Stimulated activated CD8-positive, alpha-beta memory T cell treated with anti-CD3 and anti-CD28 coated beads, Interleukin-15, amount 100 ng/mL, for 1 hour (primary cell): ENCODE results near the gene ACO1.

Source experiments
- DNase-seq: peaks from one replicate; pipeline ENCODE4 v3.0.0-alpha.2; 2020; ENCODE audit warnings: low read depth

Gene ACO1

DNA sequence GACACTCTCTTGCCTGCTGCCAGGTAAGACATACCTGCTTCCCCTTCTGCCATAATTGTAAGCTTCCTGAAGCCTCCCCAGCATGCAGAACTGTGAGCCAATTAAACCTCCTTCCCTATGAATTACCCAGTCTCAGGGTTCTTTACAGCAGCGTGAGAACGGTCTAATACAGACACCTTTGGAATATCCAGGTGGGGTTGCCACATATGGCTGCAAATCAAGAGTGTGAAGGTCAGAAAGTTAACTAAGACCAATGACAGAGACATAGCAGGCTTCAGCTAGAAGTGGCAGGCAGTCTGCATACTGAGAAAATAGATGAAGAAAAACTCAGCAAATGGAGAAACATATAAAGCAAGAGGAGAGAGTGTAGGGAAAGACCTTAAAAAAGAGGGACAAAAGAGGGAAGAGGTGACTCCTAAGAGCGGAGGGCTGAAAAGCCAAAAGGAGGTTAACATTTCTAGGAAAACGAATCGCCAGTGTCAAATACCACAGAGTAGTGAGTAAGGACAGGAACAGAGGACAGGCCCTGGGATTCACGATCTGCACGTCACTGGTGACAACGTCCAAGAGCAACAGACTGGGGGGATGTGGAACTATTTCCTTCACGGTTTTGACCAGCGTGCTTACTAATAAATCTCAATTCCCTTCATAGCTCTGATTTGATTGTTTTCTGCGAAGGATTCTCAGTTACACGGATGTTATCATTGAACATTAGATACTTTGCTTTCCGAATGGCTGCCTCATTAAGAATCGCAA is 1.7 kb upstream of the ACO1 start:
- DNase-seq, result no peak

DNA sequence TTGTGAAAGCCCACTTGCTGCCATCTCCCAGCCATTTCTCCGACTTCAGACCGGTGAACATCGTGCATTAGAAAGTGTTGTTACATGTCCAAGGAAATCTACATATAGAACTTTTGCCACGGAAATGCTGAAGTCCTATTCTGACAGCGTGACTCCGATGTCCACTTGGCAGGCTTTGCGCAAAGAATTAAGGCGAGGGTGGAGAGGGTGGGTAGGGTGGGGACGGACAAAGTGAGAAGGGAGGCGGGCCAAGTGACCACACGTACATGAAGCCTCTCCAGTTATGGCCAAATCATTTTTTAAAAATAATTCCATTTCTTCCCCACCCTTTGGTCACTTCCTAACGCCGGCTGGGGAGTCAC is 460 bp upstream of the ACO1 start:
- DNase-seq, result no peak

DNA sequence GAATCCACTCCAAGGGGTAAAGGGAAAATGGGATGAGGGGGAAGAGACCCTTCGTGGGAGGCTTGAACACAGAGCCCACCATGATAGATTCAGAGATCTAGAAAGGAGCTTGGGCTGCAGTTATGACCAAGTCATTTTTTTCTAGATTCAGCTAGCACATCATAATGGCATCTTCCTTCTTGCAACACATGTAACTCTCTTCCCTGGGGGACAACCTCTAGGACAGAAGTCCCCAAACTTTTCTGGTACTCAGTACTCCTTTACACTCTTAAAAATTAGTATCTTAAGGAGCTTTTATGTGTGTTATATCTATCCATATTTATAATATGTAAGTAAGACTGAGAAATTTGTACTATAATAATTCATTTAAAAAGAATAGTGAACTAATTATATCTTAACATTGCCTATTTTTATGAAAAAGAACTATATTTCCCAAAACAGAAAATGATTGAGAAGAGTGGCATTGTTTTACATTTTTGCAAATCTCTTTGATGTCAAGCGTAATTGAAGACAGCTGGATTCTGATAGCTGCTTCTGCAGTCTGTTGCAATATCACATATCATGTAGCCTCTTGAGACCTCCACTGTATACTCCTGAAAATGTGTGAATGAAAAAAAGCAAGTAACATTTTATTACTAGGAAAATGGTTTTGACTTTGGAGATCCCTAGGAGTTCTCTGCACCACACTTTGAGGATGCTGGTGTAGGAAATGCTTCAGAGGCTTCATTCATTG is 875 bp downstream of the ACO1 start:
- no peak for DNase-seq

DNA sequence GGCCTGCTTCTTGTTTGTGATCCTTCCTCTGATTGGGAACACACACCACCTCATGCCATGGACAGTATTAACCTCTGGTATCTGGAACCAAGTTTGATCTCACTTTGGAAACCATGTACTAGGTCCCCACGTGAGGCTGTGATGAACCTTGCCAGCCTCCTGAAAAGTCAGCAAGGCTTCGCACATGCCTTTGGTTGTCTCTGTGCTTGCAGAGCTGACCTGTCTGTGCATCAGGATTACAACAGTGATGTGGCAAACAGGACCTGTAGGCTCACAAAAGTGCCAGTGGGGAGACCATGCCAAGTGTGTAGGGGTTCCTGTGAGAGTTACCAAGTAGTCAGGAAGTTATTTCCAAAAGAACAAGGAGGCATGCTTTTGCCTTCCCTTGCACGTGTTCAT is 1.4 kb downstream of the ACO1 start:
- DNase-seq, result no peak

DNA sequence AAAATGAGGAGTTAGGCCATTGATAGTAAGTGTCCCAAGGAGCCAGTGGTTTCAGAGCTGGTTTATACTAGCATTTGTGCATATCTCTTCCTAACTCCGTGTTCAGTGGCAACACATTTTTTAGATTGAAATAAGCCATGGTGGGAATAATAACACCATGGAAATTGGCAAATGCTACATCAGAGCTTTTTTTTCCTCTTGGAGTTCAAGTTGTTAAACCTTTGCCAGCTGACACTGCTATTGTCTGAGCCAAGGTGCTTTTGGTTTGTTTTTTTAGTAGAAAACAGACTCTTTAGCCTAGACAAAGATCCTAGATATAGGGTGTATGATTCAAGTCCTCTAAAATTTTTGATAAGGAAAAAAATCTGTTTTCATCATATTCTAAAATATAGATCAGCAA is 2.8 kb downstream of the ACO1 start:
- no peak for DNase-seq

DNA sequence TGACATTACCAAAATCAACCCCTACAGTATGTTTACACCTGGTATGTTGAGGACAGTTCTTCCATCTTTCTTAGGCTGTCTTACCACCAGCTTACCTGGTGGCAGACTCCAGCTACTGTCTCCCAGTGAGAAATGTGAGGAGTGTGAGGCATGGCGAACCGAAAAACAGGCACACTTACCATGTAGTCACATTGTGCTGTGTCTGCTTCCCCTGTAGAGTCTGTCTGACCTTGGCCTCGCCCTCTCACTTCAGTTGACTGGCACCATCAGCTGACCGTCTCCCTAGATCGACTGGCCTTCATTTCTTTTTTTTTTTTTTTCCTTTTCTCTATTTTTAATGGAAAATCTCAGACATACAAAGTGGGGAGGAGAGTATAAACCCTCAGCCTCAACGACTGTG is 4.9 kb downstream of the ACO1 start:
- DNase-seq, result no peak

DNA sequence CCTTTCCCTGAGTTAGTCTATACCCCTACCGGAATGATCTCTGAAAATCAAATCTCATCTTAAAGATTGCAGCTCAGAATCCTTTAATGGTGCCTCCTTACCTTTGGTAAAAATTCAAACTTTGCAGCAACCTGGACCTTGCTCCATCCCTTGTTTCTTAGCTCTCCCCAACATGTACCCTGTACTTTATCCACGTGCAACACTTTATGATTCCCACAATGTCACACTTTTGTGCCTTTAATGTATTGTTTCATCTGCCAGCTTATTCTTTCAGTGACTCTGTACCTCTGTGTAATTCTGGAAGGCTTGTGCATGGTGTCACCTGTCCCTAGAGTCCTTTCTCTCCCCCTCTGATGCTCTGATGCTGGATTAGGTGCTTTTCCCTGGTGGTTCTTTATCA is 9.5 kb downstream of the ACO1 start:
- no peak for DNase-seq

DNA sequence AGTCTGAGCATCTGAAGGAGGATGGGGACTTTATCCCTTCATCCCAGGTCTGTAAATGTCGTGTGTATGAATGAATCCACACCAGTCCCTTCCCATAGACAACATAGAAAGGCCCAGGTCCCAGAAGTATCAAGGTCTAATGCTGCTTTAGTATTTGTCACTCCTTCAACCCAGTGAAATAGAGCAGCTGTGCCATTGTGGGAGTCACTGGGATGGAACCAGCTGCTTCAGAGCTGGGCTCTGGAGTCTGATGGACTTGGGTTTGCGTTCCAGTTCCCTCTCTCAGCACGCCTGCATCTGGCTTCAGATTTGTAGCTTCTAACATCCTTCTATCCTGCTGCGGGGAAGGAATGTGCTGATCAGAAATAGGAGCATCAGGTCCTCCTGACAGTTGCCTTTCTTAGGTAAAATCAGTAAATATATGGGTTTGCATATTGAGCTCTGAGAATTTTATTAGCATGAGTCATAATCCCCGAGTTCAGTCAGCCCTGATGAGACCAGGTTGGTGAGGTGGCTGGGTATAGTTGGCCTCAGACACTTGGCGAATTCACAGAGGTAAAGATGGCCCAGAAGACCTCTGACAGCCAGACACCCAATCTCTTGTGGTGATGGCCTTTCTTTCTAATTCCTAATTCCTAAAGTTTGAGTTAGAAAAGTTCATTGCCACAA is 10.1 kb downstream of the ACO1 start:
- no peak for DNase-seq

DNA sequence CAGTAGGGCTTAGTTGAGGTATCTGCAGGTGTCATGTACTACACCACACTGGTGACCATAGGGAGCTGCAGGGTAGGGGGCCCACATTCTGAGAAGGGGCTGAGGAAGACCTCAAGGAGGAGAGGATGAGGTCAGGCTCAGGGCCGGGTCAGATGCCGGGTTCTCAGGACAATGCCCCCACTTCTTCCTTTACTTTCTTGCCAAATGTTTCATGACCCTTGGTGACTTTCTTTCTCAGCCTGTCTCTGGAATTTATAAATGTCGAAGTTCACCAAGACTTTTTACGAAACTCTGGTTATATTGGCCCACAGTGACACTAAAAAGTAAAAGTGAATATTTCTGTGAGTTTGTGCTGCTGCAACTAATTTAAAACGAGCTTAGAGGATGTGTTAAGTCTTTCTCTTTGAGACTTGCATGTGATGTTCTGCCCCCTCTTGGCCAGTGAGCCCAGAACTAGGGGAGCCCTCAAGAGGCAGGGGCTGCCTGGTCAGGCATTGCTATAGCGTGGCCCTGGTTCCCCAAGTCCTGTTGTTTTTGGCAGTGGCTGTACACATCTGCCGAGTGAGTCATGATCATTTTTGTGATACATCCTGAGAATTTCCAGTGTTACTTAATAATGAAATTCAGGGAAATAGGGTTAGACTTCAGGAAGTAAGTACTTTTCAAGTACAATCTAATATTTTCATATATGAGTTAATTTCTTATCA is 11.2 kb downstream of the ACO1 start:
- no peak for DNase-seq

DNA sequence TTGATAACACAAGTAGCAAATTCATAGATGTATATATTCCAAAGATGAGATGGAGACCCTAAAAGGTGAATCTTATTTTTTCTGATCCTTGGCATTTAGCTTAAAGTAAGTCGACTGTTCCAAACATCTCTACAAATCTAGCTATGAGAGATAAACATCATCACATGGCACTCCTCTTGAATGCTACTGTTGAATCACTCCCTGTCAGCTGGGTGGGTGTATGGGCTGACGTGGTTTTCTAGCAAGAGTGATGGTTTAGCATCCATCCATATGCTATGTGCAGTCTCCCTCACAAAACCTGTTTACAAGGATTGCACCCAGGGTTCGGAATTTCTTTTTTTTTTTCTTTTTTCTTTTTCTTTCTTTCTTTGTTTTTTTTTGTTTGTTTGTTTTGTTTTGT is 13.8 kb downstream of the ACO1 start:
- no peak for DNase-seq

DNA sequence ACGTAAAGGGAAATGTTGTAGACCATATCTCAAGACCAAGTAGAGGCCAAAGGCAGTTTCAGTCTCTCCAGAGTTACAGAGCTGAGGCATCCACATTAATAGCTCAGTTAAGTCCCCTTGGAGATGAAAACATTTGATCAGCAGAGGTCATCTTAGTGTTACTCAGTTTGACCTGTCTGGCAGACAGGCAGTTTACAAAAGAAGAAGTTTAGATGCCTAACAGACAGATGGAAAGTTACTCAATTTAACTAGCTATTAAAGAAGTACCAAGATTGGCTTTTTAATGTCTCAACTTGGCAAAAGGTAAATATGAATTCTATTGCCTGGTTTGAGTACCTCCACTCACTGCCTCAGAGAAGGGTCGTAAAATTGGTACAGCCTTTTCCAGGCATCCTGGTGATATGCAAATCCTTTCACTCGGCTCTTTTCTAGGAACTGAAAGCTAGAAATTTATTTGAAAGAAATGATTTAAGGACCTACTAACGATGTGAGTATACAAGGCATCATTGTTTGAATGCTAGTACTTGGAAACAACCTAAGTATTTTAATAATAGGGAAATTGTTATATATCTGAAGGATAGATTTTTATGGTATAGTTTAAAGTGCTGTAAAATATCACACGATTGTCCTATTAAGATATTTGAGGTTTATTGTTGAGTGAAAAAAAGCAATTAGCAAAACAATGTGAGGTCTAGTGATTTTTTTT is 14.8 kb downstream of the ACO1 start:
- DNase-seq, result no peak

DNA sequence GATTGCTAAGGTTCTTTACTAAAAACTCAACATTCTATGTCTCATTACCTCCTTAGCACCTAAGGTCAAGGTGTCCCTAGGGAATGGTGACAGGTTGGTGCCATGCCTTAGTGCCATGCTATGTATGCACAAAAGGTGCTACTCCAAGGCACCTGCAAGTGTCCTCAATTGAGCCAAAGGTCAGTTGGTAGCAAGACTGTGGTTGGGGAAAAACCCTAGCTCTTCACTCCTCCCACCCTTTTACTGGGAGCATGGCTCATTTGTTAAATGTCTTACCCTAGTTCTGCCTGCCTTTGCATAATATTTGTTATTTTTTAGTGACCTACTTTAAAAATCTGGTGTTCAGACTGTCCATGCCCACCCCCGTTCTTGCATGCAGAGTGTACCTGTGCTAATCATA is 17.0 kb downstream of the ACO1 start:
- DNase-seq, result no peak

DNA sequence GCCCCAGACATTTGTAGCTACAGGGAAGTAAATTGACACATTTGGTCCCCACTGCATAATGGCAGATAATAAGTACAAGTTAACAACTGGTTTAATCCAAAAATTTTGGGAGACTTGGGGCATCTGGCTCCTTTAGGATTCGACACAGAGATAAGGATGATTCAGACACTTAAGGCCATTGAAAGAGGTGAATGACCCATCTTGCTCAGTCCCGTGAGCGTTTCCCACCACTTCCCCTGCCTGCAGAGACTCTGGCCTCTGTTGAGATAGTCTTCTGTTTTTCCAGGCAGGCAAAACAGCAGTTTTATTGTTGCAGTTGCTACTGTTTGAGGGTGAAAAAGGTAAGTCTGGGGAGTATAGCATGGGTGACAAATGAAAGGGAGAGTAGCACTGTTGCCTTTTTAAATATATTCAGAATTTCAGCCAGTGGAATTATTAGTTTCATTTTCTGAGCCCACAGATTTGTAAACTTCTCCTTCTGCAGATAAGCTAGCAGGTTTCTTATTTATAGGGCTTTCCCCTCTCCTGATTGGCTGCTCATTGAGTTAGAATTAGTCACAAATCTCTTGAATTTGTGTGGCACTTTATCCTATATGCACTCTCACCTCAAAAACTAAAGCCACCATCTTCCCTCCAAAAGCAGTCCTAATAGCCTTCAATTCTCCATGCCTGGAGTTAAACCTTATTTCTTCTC is 19.3 kb downstream of the ACO1 start:
- DNase-seq, result no peak

DNA sequence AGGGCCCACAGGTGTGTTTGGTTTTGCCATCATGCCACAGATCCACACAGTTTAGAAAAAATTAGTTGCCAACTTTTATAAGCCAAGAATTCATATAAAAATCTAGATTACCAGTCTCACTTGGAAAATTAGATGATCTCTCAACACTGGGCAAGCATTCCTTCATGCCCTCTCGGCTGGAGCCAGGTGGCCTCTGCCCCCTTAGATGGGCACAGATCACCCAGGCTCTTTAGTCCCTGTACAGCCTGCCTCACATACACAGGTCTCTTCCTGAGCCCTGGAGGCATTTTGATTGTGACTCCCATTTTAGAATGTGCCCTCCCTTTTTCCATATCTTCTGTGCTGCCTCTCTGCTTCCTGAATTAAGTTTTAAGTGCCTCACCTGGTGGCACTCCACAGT is 20.0 kb downstream of the ACO1 start:
- no peak for DNase-seq

DNA sequence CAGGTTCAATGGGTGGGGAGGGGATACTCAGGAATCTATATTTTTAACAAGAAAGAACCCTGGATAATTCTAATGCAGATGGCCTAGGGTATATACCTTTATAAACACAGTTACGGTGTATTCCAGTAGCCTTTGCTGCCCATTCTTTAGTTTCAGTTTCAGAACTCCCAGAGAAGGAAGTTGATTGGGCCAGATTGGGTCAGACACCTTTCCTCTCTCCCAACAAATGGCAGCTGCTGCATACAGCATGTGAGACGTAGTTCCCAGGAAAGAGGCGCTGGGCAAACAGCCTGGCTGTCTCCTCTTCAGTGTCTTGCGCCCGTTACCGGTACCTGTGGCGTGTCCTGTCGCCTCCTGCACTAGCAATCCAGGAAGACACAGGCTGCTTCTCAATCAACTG is 20.4 kb downstream of the ACO1 start:
- DNase-seq, result no peak

DNA sequence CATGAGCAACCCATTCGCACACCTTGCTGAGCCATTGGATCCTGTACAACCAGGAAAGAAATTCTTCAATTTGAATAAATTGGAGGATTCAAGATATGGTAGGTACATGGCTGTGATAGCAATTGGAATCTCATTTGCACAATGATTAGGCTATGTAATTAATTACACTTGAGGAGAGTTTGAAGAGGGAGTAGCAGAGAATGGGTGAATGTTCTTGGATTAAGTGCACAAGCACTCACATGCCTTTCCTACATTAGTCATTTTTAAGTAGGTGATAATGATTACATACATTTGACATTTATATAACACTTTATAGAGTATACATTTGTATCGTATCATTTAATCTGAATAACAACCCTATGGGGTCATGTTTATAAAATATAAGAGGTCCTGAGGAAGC is 21.1 kb downstream of the ACO1 start:
- DNase-seq, result no peak

DNA sequence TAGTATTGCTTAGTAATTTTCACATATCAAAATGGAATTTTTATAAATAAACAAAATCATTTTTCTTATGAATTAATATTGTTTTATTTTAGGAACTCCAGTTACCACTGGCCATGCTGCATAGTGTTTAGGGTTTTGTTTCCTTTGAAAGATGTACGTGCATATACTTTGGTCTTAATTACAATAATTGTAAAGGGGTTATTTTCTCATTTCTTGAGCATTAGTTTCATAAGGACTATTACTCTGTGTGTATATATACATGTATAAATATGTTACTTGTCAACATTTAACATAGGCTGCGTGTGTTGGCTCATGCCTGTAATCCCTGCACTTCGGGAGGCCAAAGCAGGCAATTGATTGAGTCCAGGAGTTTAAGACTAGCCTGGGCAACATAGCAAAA is 21.6 kb downstream of the ACO1 start:
- no peak for DNase-seq

DNA sequence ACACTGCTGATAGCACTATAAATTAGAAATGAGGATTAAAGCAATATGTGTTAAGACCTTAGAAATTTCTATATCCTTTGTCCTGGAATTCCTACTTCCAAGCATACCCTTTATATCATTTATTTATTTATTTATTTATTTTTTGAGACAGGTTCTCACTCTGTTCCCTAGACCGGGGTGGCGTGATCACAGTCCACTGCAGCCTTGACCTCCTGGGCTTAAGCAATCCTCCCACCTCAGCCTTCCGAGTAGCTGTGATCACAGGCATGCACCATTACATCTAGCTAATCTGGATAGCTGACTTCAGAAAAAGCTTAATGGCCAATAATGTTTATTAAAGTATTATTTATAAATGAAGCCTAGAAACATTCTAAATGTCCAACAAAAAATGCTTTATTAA is 27.3 kb downstream of the ACO1 start:
- no peak for DNase-seq

DNA sequence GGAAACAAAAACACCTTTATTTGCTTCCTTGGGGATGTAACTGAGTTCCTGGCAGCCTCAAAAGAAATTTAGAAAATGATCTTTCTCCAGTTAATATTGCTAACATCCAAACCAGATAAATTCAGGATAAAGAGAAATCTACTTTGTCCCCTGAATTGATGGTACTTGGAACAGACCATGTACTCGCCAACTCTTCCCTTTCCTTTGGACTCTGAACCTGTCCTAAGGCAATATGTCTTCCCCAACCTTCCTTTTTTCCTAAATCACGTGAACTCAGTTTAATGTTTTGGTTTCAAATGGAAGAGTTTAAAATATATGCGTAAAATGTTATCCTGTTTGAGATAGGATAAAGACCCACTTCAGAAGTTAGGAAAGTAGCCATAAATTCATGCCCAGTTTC is 28.0 kb downstream of the ACO1 start:
- no peak for DNase-seq

DNA sequence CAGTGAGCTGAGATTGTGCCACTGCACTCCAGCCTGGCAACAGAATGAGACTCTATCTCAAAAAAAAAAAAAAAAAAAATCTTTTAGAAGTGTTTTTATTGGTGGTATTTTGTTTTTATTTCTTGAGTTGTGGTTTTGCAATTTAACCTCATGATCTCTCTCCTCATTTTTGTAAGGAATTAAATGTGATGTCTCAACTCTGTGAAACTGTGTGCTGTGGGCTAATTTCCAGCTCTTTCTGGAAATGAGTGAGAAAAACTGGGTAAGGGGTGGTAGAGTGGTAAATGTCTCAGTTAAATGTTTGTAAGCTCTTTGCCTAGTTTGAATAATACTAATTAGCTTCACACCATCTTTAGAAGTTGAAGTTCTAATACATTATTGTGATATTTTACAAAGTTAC is 29.0 kb downstream of the ACO1 start:
- no peak for DNase-seq

DNA sequence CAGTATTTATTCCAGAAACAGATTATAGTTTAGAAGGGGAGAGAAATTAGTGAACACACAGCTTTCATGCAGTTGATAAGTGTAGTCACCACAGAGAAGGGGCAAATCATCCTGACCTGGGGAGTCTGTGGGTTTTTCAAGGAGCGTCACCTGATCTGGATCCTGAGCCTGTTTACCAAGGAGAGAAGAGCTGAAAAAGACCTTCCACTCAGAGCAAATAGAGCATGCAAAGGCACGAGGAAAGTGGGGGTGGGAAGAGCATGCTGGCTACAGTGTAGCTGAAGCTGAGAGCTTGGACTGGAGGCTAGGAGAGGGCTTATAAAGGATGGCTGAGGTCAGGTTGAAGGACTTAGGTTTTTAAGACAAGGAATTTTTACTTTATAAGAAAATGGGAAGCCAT is 30.4 kb downstream of the ACO1 start:
- no peak for DNase-seq

DNA sequence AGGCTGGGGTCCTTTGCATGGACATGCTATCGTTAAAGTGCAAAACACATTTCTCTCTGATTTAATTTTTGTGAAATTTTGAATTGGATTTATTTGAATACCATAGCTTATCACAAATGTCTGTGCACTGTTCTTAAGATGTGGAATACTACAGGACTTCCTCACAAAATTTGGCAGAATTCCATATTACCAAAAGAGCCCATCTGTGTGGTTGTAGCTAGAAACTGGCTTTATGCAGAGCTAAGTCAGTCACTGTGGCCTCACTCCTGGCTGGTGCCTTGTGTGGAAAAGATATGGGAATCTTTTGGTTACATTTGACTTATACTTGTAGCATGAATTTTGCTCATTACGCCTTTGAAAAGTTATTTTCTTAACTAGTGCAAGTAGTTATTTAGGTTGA is 35.5 kb downstream of the ACO1 start:
- no peak for DNase-seq
